ACC112 (cell line): ENCODE data around the gene GJB4.

Experiments used
- H2AFZ ChIP-seq: fragments of 200-600 bp; sonication (generic); one replicate; pipeline ENCODE4 v1.6.0; 2017; ENCODE audit warnings: antibody characterized with exemption, low read length; ENCODE audit not compliant: unreplicated experiment
- H3K27ac ChIP-seq: fragments of 200-600 bp; sonication (generic); 2 replicates; pipeline ENCODE4 v1.5.1; 2014; ENCODE audit warnings: low read depth, mild to moderate bottlenecking, antibody characterized with exemption, low read length, moderate library complexity
- H3K27me3 ChIP-seq: fragments of 200-600 bp; sonication (generic); 2 replicates; pipeline ENCODE4 v1.6.1; 2014; ENCODE audit warnings: mild to moderate bottlenecking, antibody characterized with exemption, low read length, moderate library complexity, mixed read lengths; ENCODE audit not compliant: insufficient read depth
- H3K36me3 ChIP-seq: fragments of 200-600 bp; sonication (generic); 2 replicates; pipeline ENCODE4 v1.6.1; 2016; ENCODE audit warnings: mild to moderate bottlenecking, antibody characterized with exemption, low read length, moderate library complexity, mixed read lengths; ENCODE audit not compliant: insufficient read depth
- H3K4me1 ChIP-seq: fragments of 200-600 bp; sonication (generic); one replicate; pipeline ENCODE4 v1.6.1; 2016; ENCODE audit warnings: low read length, mixed read lengths; ENCODE audit not compliant: insufficient read depth, unreplicated experiment, control insufficient read depth
- H3K4me3 ChIP-seq: fragments of 200-600 bp; sonication (generic); 2 replicates; pipeline ENCODE4 v1.5.1; 2014; ENCODE audit warnings: mild to moderate bottlenecking, low read depth, low read length
- H3K79me2 ChIP-seq: fragments of 200-600 bp; sonication (generic); one replicate; pipeline ENCODE4 v1.6.0; 2016; ENCODE audit warnings: low read length; ENCODE audit not compliant: control insufficient read depth, unreplicated experiment, insufficient read depth

The GJB4 gene

GRCh38 chr1:34746785-34747637 lies 12.5 kb upstream of the GJB4 start:
- H2AFZ ChIP-seq = no peak overlapping the region
- no peaks in the 10 kb centered on the region for H3K4me1 ChIP-seq
- H3K4me3 ChIP-seq = no peak overlapping the region
- H3K36me3 ChIP-seq = no peaks in the 10 kb centered on the region
- no peak overlapping the region for H3K27ac ChIP-seq
- H3K79me2 ChIP-seq = no peaks in the 10 kb centered on the region
- peaks cover 9% of the 10 kb centered on the region for H3K27me3 ChIP-seq

DNA sequence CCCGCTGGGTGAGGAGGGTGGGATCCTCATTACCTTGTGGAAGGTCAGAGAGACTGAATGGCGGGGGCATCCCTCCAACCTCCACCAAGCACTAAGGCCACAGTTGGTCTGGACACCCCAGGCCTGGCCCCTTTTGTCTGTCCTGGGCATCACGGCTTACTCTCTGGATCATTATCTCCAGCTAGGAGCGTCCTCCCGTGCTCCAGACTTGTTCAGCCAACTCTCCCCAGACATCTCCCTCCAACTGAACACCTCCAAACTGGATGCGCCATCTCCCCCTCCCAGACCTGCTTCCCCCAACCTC lies 11.9 kb upstream of the GJB4 start:
- Histone ChIP-seq H3K27ac (no peak overlapping the region), H3K36me3 (no peaks in the 10 kb centered on the region), H3K27me3 (peaks cover 9% of the 10 kb centered on the region), H2AFZ (no peak overlapping the region), H3K4me1 (no peaks in the 10 kb centered on the region), H3K4me3 (no peak overlapping the region), H3K79me2 (no peaks in the 10 kb centered on the region)

DNA sequence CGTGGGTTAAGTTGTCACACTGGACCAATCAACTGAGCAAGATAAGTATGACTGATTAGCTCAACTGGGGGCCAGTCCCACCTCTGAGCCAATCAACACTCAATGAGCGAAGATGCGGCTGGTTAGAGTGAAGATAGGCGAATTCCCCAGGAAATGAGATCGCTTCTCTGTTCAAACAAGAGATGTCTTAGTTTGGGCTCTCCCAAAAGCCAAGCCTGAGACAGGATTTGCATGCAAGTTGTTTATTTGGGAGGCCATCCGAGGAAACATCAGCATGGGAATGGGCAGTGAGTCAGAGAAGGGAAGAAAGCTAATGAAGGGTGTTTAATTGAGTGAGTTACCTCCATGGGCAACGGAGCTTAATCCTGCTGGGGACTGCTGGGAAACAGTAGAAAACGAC lies 9.5 kb upstream of the GJB4 start:
- H3K4me3 ChIP-seq = no peak overlapping the region
- H3K27me3 ChIP-seq = peaks cover 9% of the 10 kb centered on the region
- no peak overlapping the region for H2AFZ ChIP-seq
- H3K79me2 ChIP-seq = no peaks in the 10 kb centered on the region
- no peak overlapping the region for H3K27ac ChIP-seq
- H3K4me1 ChIP-seq = no peaks in the 10 kb centered on the region
- no peaks in the 10 kb centered on the region for H3K36me3 ChIP-seq

- Histone ChIP-seq H3K4me3 (no peak overlapping the region), H3K79me2 (no peaks in the 10 kb centered on the region), H3K27ac (no peak overlapping the region), H3K4me1 (no peaks in the 10 kb centered on the region), H3K27me3 (peaks cover 7% of the 10 kb centered on the region), H2AFZ (no peak overlapping the region), H3K36me3 (no peaks in the 10 kb centered on the region)
These were observed 8.9 kb upstream of the GJB4 start for GRCh38 chr1:34750610-34751009.

GRCh38 chr1:34753163-34753562 lies 6.4 kb upstream of the GJB4 start:
- no peak overlapping the region for H3K4me3 ChIP-seq
- H3K4me1 ChIP-seq = no peaks in the 10 kb centered on the region
- no peaks in the 10 kb centered on the region for H3K36me3 ChIP-seq
- H3K79me2 ChIP-seq = no peaks in the 10 kb centered on the region
- H3K27ac ChIP-seq = no peak overlapping the region
- no peak overlapping the region for H2AFZ ChIP-seq
- H3K27me3 ChIP-seq = peaks cover 2% of the 10 kb centered on the region; the same call in 1 of the 2 replicates

- 0 out of 2 replicates have a peak, but pooled peaks cover 2% of the 10 kb centered on the region for H3K27me3 ChIP-seq
- H3K27ac ChIP-seq = no peak within 1 kb of the TSS
- no peak within 1 kb of the TSS for H2AFZ ChIP-seq
- no peaks in the 10 kb centered on the region for H3K79me2 ChIP-seq
- H3K4me1 ChIP-seq = no peaks in the 10 kb centered on the region
- no peak within 1 kb of the TSS for H3K4me3 ChIP-seq
- H3K36me3 ChIP-seq = no peaks in the 10 kb centered on the region
These were observed 4.4 kb upstream of the GJB4 start, which contains the start of gene GJB5 for GRCh38 chr1:34754964-34755637. TSS of gene GJB5 (plus strand) at chr1:34755047. CDS start at chr1:34757331, 2,284 bp downstream.

DNA sequence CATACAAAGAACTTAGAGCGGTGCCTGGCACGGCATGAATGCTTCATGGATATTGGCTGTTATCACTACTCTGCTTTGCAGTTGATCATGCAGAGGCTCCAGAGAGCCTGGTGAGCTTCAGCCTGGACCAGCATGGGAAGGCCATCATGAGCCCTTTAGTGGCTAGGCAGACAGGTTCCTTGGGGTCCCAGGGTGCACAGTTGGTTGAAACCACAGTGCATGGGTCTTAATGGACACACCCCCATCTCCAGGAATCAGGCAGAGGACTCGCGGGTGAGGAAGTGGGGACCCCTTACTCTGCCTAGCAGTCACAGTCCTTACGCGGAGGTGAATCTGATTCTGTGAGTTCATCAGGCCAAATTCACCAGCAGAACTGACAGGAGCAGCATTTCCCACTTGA lies 3.6 kb upstream of the GJB4 start:
- H3K79me2 ChIP-seq = no peaks in the 10 kb centered on the region
- 0 out of 2 replicates have a peak, but pooled peaks cover 2% of the 10 kb centered on the region for H3K27me3 ChIP-seq
- no peaks in the 10 kb centered on the region for H3K4me1 ChIP-seq
- no peak overlapping the region for H3K4me3 ChIP-seq
- H3K36me3 ChIP-seq = no peaks in the 10 kb centered on the region
- H2AFZ ChIP-seq = no peak overlapping the region
- no peak overlapping the region for H3K27ac ChIP-seq

- Histone ChIP-seq H2AFZ (no peak overlapping the region), H3K4me3 (no peak overlapping the region), H3K36me3 (no peaks in the 10 kb centered on the region), H3K4me1 (no peaks in the 10 kb centered on the region), H3K79me2 (no peaks in the 10 kb centered on the region), H3K27ac (no peak overlapping the region), H3K27me3 (0 out of 2 replicates have a peak, but pooled peaks cover 2% of the 10 kb centered on the region)
These were observed 2.2 kb upstream of the GJB4 start for GRCh38 chr1:34757386-34757785.

GRCh38 chr1:34758751-34759150 lies 789 bp upstream of the GJB4 start:
- H3K27me3 ChIP-seq = 0 out of 2 replicates have a peak, but pooled peaks cover 2% of the 10 kb centered on the region
- no peak overlapping the region for H3K4me3 ChIP-seq
- no peaks in the 10 kb centered on the region for H3K79me2 ChIP-seq
- H3K27ac ChIP-seq = no peak overlapping the region
- H3K4me1 ChIP-seq = peaks cover 9% of the 10 kb centered on the region
- H2AFZ ChIP-seq = no peak overlapping the region
- H3K36me3 ChIP-seq = no peaks in the 10 kb centered on the region

- H3K4me3 ChIP-seq = no peak overlapping the region
- H3K4me1 ChIP-seq = peaks cover 13% of the 10 kb centered on the region
- no peak overlapping the region for H3K27ac ChIP-seq
- H2AFZ ChIP-seq = no peak overlapping the region
- H3K79me2 ChIP-seq = no peaks in the 10 kb centered on the region
- H3K36me3 ChIP-seq = no peaks in the 10 kb centered on the region
- peaks cover 5% of the 10 kb centered on the region; the same call in 1 of the 2 replicates for H3K27me3 ChIP-seq
These were observed 1.7 kb downstream of the GJB4 start for GRCh38 chr1:34761176-34761761.
